Limb (tissue), 2 donors: ENCODE results near the gene ZDHHC14.

Source experiments
- DNase-seq, 2 donors: peaks; one replicate each; pipeline ENCODE4 v3.0.0-alpha.2; 2016; ENCODE audit errors: extremely low spot score in 2 of 2

ZDHHC14 gene

DNA sequence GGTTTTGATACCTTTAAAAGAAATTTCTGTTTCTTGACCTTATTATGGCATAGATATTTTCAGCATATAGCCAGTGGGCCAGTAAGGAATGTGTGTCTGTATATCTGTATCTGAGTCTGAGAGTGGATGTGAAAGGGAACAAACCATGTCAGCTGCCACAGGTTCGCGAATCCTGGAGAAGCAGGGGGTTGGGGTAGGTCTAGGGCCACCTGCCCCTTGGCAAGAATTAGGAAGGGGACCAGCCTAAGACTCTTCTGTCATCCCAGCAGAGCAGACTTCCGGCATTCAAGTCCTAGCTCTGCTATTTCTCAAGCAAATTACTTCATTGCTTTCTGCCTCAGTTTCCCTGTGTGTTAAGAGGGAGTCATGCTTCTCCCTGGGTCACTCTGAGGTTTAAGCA, 261.7 kb downstream of the ZDHHC14 start:
- no peak for DNase-seq

DNA sequence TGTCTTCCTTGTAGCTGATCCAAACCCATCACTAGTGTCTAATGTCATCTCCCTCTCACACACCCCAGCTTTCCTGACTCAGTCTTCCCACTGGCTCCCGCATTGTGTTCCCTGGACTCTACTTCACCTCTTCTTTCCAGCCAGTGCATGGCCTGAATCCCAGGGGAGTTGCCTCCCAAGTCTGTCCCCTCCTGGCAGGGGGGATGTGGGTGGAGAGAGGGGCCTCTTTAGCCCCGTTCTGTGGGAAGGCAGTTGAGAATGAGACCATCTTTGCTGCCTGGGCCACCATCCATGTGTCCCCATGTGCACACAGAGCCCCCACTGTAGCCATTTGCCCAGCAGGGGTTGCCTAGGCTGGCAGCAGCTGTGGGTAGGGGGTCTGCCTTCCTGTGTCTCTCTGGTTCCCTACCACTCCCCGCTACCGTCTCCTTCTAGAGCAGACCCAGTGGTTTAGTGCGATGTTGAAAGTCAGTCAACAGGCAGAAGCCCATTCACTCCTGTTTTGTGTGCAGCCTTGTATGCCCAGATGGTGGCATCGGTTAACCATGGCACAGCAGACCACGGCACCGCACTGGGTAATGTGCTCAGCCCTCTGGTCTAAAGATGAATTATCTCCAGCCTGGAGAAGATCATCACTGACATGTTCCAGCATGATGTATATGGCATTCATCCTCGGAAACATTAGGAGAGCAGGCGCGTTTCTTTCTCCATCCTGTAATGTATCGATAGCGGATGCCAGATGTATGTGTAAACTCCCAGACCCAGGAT, 263.2 kb downstream of the ZDHHC14 start:
- DNase-seq, result no peak

DNA sequence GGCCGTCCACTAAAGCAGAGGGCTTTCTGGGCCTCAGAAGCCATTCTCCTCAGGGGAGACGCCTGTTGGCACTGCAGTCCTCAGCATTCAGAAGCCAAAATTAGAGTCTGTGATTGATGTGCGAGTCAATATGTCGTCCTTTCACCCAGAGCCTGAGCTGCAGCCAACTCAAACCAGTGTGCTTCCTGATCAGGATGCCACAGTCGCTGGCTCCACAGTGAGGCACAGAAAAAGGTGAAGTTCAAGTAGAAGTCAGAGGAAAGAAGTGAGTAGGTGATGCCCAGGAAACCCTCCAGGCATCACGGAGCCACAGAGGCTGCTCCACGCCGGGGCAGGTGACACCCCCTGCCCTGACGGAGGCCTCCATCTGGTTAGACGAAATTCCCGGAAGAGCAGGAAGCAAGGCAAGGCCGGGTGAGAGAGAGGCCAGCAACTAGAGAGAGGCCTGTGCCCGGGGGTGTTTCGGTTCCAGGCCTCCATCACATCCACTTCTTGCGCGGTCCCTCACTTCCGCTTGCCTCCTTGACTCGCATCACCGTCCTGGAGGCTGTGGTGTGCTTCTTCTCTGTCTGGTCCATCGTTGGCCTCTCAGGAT, 264.3 kb downstream of the ZDHHC14 start:
- DNase-seq, result no peak

DNA sequence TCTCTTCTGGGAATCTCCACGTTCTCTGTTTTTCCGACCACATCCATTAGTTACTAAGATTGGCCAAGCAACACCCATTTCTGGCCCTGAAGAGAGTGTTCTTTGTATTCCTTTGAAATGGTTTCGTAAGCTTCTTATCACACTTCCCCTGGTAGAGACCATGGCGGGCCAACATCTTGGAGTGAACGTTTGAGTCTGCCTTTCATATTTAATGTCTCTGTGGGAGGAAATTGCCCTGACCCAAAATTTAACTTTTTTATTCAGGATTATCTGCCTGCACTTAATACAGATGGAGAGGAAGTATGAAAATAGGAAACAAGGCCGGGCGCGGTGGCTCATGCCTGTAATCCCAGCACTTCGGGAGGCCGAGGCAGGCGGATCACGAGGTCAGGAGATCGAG, 265.0 kb downstream of the ZDHHC14 start:
- DNase-seq, result no peak

DNA sequence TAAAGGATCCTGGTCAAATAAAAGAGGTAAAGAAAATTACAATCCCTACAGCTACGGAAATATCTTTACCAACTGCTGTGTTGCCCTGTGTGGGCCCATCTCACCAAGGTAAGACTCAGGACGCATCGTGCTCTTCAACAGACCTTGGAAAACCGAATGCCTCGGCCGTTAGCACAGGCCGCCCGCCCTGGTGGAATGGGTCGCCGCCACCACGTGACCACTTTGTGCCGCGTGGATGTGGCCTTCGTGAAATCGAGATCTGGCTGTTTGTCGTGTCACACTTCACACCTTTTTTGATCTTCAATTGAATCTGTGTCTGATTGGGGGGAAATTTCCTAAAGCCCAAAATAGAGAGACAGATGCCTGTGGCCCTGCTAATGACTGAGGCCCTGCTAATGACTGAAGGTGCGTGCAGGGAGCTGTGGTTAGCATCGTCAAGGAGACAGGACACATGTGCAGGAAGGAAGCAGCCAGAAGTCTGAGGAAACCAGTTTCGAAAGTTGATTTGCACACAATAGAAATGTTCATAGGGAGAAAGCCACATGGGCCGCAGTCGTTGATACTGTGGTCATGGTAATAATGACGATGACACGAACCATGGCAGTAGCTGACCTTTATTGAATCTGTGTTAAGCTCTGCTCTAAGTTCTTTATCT, 266.4 kb downstream of the ZDHHC14 start:
- DNase-seq, result no peak

DNA sequence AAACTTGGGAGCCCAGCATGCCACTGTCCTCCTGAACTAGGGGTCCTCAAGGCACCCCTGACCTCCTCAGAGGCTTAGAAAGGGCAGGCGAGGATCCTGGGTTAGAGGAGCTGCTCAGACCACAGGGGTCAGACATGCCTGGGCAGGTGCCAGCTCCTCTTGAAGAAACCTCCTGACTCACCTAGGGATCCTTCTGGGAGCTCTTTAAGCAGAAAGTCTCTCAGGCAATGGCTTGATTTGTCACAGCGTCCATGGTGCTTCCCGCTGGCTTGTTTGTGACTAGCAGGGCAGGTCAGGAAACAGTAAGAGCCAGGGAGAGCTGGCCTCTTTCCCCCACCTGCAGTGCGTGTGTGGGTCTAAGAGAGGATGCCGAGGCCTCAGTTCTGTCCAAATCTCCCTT, 267.6 kb downstream of the ZDHHC14 start:
- no peak for DNase-seq

DNA sequence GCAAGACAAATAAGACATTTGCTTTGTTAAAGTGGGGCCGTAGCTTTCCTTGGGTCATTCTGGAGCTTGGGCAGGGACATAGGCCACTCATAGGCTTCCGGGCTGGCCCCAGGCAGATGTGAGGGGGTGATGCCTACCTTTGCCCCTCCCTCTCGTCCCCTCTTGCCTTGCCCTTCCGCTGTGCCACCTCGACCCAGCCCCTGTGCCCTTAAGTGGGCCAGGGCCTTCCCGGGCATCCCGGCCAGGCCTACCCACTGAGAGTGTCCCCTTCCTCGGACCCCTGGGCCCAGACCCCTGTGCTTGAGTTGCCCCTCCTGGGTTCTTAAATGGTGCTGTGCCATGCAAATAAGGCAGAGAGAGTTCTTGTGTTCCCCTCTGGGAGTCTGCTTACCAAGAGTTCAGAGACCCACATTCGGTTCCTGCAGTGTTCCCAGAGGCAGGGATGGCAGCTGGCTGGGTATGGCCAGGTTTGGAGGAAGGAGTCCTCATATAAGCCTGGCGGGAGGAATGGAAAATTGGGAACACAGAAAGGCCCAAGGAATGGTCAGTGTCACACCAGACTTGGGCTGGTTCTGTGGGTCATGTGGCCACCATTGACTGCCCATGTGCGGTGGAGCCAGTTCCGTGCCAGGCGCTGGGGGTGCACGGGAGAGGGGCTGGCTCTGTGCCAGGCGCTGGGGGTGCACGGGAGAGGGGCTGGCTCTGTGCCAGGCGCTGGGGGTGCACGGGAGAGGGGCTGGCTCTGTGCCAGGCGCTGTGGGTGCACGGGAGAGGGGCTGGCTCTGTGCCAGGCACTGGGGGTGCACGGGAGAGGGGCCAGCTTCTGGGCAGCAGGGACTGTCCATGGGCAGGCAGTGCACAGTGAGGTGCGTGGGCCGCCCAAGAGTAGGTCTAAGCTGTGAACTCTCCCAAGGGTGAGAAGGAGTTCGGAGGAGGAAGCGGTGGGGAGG, 268.6 kb downstream of the ZDHHC14 start:
- DNase-seq, result peak in 1 of 2 donors; percentile 57

DNA sequence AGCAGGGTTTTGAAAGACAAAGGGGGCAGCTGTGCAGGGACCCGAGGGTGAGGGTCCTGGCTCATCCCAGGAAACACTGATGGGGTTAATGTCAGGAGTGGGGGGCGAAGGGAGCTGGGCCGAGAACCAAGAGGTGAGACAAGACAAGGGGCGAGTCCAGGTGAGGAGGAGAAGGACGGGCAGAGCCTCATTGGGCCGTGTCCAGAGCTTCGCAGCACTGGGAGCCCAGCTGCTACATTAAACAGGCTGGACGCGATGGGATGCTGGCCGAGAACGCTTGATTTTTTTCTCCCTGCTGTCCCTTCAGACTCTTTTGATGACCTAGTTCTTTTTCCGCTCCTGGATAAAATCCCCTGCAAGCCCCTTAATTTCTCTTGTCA, 269.3 kb downstream of the ZDHHC14 start:
- no peak for DNase-seq

DNA sequence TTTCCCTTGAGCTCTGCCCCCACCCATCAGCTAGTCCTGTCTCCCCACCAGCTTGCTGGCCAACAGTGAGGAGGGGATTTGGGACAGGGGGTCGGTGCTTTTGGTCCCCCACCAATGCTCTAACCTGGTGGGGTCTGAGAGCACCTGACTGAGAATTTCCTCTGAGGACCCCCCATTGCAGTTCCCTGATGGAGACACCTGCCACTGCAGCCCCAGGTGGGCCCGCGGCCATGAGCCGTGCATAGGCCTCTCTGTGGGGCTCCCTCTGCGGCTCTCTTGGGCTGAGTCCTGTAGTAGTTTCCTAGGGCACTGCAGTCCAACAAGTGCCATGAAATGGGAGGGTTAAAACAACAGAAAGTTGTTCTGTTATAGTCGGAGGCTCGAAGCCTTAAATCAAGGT, 269.8 kb downstream of the ZDHHC14 start:
- DNase-seq, result no peak

DNA sequence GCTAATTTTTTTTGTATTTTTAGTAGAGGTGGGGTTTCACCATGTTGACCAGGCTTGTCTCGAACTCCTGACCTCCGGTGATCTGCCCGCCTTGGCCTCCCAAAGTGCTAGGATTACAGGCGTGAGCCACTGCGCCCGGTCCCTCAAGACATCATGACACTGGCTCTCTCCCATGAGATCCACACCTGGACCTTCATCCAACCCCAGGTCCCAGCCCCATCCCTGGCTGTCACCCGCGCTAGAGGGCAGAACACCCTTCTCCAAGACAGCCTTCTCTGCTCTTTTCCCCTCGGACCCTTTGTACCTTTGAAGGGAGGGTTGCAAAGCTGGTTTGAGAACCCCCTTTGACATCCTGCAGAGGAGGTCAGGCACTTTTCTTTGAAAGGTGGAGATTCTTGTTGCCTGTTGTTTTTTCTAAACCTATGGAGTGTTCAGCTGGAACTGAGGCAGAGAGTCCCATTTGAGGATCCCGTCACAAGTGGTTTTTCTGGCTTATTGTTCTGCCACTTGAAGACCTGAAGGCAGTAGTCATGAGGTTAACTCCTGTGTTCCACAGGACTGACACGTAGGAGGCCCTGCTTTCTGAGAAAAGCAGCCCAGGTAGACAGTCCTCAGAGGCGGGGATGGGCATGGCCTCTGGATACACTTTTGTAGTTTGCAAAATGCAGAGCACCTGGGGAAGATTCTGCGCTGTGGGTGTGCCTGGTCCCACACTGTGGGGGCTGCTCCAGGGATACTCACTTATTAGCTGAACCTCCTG, 270.9 kb downstream of the ZDHHC14 start:
- DNase-seq, result no peak

DNA sequence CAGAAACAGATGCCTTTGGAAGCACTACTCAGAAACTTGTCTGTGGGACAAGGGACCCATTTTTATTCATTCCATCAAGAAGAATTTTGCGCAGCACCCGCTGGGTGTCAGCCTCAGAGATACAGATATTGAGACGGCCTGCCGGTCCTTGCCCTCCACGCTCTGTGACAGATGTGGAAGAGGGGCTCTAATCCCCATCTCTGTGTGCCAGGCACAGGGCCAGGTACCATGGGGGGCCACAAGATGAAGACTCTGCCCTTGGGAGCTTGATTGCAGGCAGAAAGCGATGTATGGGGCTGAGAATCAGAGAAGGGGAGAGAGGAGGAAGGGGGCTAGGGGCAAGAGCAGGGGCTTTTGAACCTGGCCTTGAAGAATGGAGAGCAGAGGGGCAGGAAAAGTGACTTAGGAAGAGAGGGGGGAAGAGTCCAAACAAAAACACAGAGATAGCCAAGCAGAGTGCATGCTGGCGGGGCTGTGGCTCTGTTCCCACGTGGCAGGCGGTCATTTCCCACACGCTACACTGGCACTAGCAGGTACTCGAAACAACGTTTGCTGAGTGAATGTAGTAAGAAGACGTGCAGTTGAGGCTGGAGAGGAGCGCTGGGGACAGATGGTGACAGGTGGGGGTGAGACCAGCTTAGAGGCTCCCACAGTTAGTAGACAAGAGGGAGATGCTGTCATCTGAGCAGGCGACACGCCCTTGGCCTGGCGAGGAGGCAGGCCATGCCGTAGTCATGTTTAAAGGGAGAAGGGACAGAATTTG, 271.8 kb downstream of the ZDHHC14 start:
- DNase-seq, result no peak

DNA sequence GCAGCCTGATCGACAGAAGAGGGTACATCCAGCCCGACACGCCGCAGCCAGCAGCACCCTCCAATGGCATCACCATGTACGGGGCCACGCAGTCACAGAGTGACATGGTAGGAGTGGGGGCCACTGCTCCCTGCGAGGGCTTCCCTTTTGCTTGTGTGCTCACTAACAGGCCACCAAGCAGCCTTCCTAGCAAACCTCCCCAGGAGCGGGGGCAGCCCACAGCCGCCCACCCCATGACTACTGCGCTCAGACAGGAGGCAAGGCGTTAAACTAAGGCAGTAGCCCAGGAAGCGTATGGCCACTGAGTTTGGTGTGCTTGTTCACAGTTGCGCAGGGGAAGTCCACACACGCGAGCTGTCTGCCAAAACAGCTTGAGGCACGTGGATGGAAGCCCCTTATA, 272.5 kb downstream of the ZDHHC14 start:
- DNase-seq, result no peak

DNA sequence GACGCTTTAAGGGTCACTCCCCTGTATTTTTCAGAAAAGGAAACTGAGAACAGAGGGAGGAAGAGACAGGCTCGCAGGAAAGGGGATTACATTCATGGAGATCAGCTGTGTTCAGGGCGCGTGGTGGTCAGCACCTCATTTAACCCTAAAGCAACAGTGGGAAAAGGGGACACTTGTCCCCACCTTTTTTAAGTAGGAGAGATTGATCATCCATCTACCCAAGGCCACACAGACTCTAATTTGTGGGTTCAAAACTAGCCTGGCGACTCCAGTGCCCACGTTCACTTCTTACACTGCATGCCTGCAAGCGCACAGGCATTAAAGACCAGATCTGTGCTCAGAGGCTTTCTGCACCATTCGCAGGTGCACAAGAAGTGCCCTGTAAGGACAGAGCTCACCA, 274.1 kb downstream of the ZDHHC14 start:
- no peak for DNase-seq

DNA sequence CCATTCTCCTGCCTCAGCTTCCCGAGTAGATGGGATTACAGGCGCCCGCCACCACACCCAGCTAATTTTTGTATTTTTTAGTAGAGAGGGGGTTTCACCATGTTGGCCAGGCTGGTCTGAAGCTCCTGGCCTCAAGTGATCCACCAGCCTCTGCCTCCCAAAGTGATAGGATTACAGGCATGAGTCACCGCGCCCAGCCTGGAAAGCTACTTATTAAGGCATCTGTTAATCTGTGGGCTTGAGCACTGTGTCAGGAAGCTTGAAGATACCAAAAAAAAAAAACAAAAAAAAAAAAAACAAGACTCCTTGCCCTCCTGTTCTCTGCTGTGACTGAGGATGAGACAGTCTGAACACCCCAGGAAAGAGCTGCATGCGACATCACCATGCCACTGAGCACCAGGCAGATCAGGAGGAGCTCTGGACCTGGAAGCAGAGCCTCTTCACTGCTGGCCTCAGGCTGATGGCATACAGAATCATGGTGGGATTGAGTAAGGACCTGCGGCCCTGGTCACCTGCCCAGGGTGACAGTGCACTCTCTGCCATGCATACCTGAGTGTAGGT, 275.5 kb downstream of the ZDHHC14 start:
- no peak for DNase-seq

DNA sequence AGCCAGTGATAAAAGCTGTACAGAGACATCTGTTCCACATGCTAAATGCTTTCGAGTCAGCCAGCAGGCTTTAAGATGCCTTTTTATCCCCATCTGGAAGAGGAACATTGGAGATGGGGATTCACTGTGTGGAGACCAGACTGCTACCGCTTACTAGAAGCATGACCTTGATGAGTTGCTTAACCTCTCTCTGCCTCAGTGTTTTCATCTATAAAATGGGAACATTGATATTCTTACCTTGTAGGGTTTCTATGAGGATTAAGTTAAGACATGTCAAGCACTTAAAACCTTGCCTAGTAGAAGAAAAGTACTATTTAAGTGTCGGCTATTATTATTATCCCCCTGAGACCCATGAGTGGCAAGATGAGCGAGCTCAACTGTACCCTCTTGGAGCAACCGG, 276.8 kb downstream of the ZDHHC14 start:
- DNase-seq, result no peak

DNA sequence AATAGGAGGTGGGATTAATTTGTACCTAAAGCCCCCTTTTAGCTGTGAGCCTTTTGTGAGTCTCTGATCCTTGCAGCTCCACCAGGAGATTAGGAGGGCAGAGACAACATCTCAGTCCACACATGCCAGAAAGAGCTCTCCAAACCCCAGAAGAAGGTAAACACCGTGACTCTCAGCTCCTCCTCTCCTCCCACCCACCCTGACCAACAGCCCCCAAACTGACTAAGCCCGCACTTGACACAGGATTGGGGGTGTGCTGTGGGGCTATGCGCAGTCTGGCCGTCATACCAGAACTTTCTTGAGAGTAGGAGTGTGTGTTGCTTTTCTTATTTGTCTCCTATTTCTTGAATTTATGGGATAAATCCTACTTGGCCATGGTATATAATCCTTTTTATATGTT, 277.3 kb downstream of the ZDHHC14 start:
- no peak for DNase-seq

DNA sequence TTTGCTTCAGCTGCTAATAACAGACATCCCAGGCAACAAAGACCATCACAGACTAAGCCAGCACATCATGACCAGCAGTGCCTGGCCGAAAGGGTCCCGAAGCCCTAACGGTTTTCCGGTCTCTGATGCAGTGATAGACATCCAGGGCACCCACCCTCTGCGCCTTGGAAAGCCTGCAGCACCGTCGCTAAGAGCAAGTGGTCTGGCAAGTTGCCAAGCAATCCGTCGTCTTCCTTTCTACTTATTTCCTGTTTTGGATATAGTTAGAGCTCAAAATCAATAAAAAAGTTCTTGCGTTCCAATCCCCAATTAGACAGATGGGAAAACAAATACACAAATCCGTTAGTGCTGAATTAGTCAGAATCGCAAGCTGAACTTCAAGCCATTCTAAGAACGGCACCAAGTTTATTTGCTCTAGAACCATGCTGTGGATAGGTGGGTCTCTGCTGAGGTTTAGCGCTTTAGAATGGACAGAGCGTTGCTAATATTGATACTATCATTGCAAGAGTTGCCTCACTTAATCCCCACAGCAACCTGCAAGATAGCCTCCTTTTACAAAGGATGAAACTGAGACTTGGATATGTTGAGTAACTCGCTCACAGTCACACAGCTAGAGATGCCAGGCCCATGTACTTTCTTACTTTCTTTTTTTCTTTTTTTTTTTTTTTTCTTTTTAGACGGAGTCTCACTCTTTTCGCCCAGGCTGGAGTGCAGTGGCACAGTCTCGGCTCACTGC, 278.7 kb downstream of the ZDHHC14 start:
- DNase-seq, result no peak

DNA sequence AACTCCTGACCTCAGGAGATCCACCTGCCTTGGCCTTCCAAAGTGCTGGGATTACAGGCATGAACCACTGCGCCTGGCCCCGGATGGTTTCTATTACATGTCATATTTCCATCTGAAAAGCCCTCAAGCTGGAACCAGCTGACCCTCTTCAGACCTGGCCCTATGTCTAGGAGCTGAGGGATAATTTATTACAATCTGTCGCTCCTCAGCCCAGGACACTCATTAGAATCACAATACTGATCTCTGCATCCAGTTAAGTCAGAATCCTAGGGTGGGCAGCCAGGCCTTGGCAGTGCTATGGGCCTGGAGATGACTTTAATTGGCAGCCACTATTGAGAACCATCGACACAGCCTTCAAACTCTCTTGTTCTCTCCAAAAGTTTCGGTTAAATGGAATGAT, 279.4 kb downstream of the ZDHHC14 start:
- DNase-seq, result no peak

DNA sequence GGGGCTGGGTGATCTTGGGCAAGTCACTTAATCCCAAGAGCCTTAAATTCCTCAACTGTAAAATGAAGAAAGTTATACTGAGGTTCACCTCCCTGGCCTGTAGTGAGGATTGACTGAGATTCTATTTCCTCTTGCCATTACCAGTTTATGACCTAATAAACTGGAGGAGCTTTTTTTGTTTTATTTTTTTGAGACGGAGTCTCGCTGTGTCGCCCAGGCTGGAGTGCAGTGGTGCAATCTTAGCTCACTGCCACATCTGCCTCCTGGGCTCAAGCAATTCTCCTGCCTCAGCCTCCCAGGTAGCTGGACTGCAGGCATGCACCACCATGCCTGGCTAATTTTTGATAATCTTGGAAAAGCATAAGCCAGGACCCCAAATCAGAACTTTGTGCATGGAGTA, 280.7 kb downstream of the ZDHHC14 start:
- DNase-seq, result no peak
